Subcutaneous abdominal adipose tissue (tissue), 5 donors: ENCODE measurements around the gene OR10H3.

Experiments
- H3K27ac ChIP-seq: one replicate; pipeline ENCODE4 v1.7.0; 2013; ENCODE audit warnings: low read depth, mild to moderate bottlenecking, inconsistent platforms, low read length, moderate library complexity
- H3K27me3 ChIP-seq, 5 donors: one replicate each; pipeline ENCODE4 v1.7.0; 2013; ENCODE audit warnings: low read length in 5 of 5, inconsistent platforms in 1 of 5; ENCODE audit not compliant: control insufficient read depth in 5 of 5, insufficient read depth in 4 of 5
- H3K36me3 ChIP-seq, 5 donors: one replicate each; pipeline ENCODE4 v1.7.0; 2013; ENCODE audit warnings: low read length in 5 of 5; ENCODE audit not compliant: control insufficient read depth in 5 of 5, insufficient read depth in 5 of 5
- H3K4me1 ChIP-seq, 5 donors: one replicate each; pipeline ENCODE4 v1.7.0; 2013; ENCODE audit warnings: low read length in 5 of 5, mild to moderate bottlenecking in 3 of 5, moderate library complexity in 1 of 5; ENCODE audit not compliant: control insufficient read depth in 5 of 5, insufficient read depth in 5 of 5
- H3K4me3 ChIP-seq, 5 donors: one replicate each; pipeline ENCODE4 v1.7.0; 2013; ENCODE audit warnings: low read length in 5 of 5, low read depth in 1 of 5
- H3K9ac ChIP-seq, 5 donors: one replicate each; pipeline ENCODE4 v1.7.0; 2013; ENCODE audit warnings: low read length in 5 of 5, mild to moderate bottlenecking in 4 of 5, moderate library complexity in 3 of 5
- H3K9me3 ChIP-seq, 5 donors: one replicate each; pipeline ENCODE4 v1.7.0; 2013; ENCODE audit warnings: low read length in 5 of 5; ENCODE audit not compliant: control insufficient read depth in 5 of 5
- donor health status: healthy.
- donor health status: healthy.
- donor health status: healthy.
- donor health status: healthy.
- donor health status: healthy.

Gene OR10H3

GRCh38 chr19:15790096-15790495 lies 52.3 kb downstream of the OR10H3 start:
- Histone ChIP-seq H3K27me3 (peaks cover 7 to 18% (median 11%) of the 10 kb centered on the region in 5 donors), H3K9ac (no peak overlapping the region), H3K27ac (no peak overlapping the region), H3K4me3 (no peak overlapping the region), H3K9me3 (no peaks in the 10 kb centered on the region), H3K4me1 (no peaks in the 10 kb centered on the region), H3K36me3 (no peaks in the 10 kb centered on the region)
